ENCODE results near the gene PHLDA1.

GRCh38 chr12:75996861-75997447 lies 34.6 kb downstream of the PHLDA1 start:
- no peak for TF ChIP-seq CTCF (IDR thresholded peaks at IDR 0.05)
- no peak for TF ChIP-seq POLR2AphosphoS5 (IDR thresholded peaks at IDR 0.05)
- no peak for TF ChIP-seq POLR2A (IDR thresholded peaks at IDR 0.05)
- no peak for TF ChIP-seq EP300 (IDR thresholded peaks at IDR 0.05)
